NCI-H146 treated with DMSO at 0.1 percent for 48 hours (cell line): ENCODE data around the gene SLC5A9.
"Not testable (repeated sequence)": the region's sequence is repeated elsewhere in the genome, so short reads cannot be mapped to it uniquely, and the experiment has no call there.

Experiments
- DNase-seq: peaks from one replicate; lab custom pipeline; 2025; ENCODE audit not compliant: unreplicated experiment; lab: John Stamatoyannopoulos, UW

The SLC5A9 gene

GRCh38 chr1:48213462-48213861, 9.1 kb upstream of the SLC5A9 start:
- not testable (repeated sequence) for DNase-seq

- not testable (repeated sequence) for DNase-seq
Observed at GRCh38 chr1:48214366-48214765, 8.2 kb upstream of the SLC5A9 start.

- DNase-seq = no peak
Observed at GRCh38 chr1:48214820-48215219, 7.7 kb upstream of the SLC5A9 start.

- no peak for DNase-seq
Observed at GRCh38 chr1:48215222-48215621, 7.3 kb upstream of the SLC5A9 start.

- no peak for DNase-seq
Observed at GRCh38 chr1:48215889-48216288, 6.6 kb upstream of the SLC5A9 start.

GRCh38 chr1:48216313-48216712, 6.2 kb upstream of the SLC5A9 start:
- no peak for DNase-seq

- no peak for DNase-seq
Observed at GRCh38 chr1:48216941-48217340, 5.6 kb upstream of the SLC5A9 start.

GRCh38 chr1:48217856-48218255, 4.7 kb upstream of the SLC5A9 start:
- DNase-seq = no peak

- no peak for DNase-seq
Observed at GRCh38 chr1:48219803-48220202, 2.7 kb upstream of the SLC5A9 start.

- no peak for DNase-seq
Observed at GRCh38 chr1:48221122-48221521, 1.4 kb upstream of the SLC5A9 start.

- DNase-seq = no peak
Observed at GRCh38 chr1:48221657-48222056, 859 bp upstream of the SLC5A9 start.

- no peak for DNase-seq
Observed at GRCh38 chr1:48223366-48224240, 1.1 kb downstream of the SLC5A9 start.

- DNase-seq = no peak
Observed at GRCh38 chr1:48224791-48225190, 2.3 kb downstream of the SLC5A9 start.

GRCh38 chr1:48225579-48225978, 3.1 kb downstream of the SLC5A9 start:
- DNase-seq = no peak

- DNase-seq = no peak
Observed at GRCh38 chr1:48227165-48228013, 4.9 kb downstream of the SLC5A9 start.

- DNase-seq = no peak
Observed at GRCh38 chr1:48228156-48228555, 5.6 kb downstream of the SLC5A9 start.

GRCh38 chr1:48229317-48229716, 6.8 kb downstream of the SLC5A9 start:
- no peak for DNase-seq

- no peak for DNase-seq
Observed at GRCh38 chr1:48230236-48230635, 7.7 kb downstream of the SLC5A9 start.

GRCh38 chr1:48232722-48233121, 10.2 kb downstream of the SLC5A9 start:
- DNase-seq = no peak

- DNase-seq = no peak
Observed at GRCh38 chr1:48233666-48234485, 11.4 kb downstream of the SLC5A9 start.

GRCh38 chr1:48235652-48236051, 13.1 kb downstream of the SLC5A9 start:
- no peak for DNase-seq
